ENCODE data around the gene INPP5A.

INPP5A gene

DNA sequence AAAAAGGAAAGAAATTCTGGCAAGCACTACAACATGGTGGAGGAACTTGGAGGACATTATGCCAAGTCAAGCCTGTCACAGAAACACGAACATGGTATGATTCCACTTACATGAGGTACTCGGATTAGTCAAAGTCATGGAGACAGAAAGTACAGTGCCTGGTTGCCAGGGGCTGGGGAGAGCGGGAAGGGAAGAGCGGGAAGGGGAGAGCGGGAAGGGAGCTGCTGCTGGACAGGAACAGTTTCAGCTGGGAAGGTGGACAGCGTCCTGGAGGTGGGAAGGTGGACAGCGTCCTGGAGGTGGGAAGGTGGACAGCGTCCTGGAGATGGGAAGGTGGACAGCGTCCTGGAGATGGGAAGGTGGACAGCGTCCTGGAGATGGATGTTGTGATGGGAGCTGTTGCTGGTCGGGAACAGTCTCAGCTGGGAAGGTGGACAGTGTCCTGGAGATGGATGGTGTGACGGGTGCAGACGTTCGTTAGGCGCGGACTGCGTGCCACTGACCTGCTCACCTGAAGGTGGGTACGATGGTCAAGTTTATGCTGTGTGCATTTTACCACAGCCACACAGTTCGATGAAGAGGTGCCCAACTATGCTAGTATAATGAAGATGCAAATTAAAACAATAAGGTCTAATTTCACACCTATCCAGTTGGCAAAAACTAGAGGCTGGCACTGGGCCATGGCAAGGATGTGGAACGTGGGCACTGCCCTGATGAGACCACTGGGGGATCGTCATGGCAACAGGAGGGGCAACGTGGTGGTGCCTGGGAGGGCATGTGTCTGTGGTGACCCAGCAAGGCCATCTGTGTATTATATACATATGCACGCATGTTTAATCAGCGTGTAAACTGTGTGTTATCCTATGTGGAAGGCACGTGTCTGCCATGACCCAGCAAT lies 144.5 kb downstream of the INPP5A start:
- peaks cover 7% of the 10 kb centered on the region; the same call in 1 of the 2 replicates for H3K9me3 ChIP-seq (ENCODE audit: control insufficient read depth, insufficient read depth, low read length)
- no peaks in the 10 kb centered on the region for H3K27me3 ChIP-seq (ENCODE audit: control insufficient read depth, low read length)
- no peak overlapping the region for H3K4me2 ChIP-seq (ENCODE audit: low read length)
- H3K27ac ChIP-seq (ENCODE audit: low read depth, low read length): no peak overlapping the region
- no peaks in the 10 kb centered on the region for H3K4me1 ChIP-seq (ENCODE audit: control insufficient read depth, low read length)
- no peaks in the 10 kb centered on the region for H3K36me3 ChIP-seq (ENCODE audit: control insufficient read depth, low read length)
- no peaks in the 10 kb centered on the region for H4K20me1 ChIP-seq (ENCODE audit: control insufficient read depth, insufficient read depth, low read depth, low read length)
- no peaks in the 10 kb centered on the region for H3K79me2 ChIP-seq (ENCODE audit: control insufficient read depth, low read length)
- no peak overlapping the region for H3K4me3 ChIP-seq (ENCODE audit: low read length)
- no peak for TF ChIP-seq EZH2phosphoT487 (IDR thresholded peaks at IDR 0.05; ENCODE audit: borderline replicate concordance, low read length)
- TF ChIP-seq, protein P1, sequence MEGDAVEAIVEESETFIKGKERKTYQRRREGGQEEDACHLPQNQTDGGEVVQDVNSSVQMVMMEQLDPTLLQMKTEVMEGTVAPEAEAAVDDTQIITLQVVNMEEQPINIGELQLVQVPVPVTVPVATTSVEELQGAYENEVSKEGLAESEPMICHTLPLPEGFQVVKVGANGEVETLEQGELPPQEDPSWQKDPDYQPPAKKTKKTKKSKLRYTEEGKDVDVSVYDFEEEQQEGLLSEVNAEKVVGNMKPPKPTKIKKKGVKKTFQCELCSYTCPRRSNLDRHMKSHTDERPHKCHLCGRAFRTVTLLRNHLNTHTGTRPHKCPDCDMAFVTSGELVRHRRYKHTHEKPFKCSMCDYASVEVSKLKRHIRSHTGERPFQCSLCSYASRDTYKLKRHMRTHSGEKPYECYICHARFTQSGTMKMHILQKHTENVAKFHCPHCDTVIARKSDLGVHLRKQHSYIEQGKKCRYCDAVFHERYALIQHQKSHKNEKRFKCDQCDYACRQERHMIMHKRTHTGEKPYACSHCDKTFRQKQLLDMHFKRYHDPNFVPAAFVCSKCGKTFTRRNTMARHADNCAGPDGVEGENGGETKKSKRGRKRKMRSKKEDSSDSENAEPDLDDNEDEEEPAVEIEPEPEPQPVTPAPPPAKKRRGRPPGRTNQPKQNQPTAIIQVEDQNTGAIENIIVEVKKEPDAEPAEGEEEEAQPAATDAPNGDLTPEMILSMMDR (IDR thresholded peaks at IDR 0.05; ENCODE audit: low read depth, low read length, poor library complexity, severe bottlenecking): no peak
- no peaks in the 10 kb centered on the region for H3F3A ChIP-seq (ENCODE audit: control insufficient read depth, insufficient read depth)
- no peaks in the 10 kb centered on the region for H3K9me2 ChIP-seq (replicated peaks; ENCODE audit: control insufficient read depth, low read length)

DNA sequence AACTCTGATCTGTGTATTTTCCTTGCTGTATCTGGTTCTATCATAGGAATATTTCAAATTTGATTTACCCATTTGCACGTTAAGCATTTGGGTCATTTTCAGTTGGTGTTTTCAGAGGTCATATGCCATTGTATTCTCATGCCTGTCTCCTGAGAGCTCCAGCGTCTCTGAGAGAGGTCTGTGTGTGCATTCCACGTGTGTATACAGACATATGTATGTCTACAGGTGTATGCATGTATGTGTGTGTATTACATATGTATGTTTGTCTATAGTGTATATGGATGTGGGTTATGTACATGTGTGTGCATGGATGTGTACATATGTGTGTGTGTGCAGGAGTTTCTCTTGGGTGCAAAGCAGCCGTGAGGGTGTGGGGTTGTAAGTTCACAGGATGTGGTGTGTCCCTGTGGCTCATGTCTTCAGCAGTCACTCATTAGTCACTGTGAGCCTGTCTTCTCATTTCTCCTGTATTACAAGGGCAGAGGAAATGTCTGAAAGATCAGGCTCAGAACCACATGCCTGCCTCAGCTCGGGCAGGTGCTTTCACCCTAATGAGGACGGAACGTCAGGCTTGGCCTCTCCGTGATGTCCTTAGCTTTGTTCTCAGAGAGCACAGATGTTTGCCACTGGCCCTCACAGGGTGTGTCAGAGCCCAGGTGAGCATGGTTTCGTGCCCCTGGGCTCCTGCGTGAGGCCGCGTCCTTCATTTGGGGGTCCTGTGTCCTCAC lies 146.7 kb downstream of the INPP5A start:
- no peak overlapping the region for H3K4me2 ChIP-seq (ENCODE audit: low read length)
- no peaks in the 10 kb centered on the region for H3K36me3 ChIP-seq (ENCODE audit: control insufficient read depth, low read length)
- no peak overlapping the region for H3K4me3 ChIP-seq (ENCODE audit: low read length)
- H3K9me2 ChIP-seq (replicated peaks; ENCODE audit: control insufficient read depth, low read length): no peaks in the 10 kb centered on the region
- TF ChIP-seq EZH2phosphoT487 (IDR thresholded peaks at IDR 0.05; ENCODE audit: borderline replicate concordance, low read length): no peak
- TF ChIP-seq, protein P1 (IDR thresholded peaks at IDR 0.05; ENCODE audit: low read depth, low read length, poor library complexity, severe bottlenecking): no peak
- H4K20me1 ChIP-seq (ENCODE audit: control insufficient read depth, insufficient read depth, low read depth, low read length): no peaks in the 10 kb centered on the region
- no peak overlapping the region for H3K27ac ChIP-seq (ENCODE audit: low read depth, low read length)
- no peaks in the 10 kb centered on the region for H3K4me1 ChIP-seq (ENCODE audit: control insufficient read depth, low read length)
- no peaks in the 10 kb centered on the region for H3K79me2 ChIP-seq (ENCODE audit: control insufficient read depth, low read length)
- H3K9me3 ChIP-seq (ENCODE audit: control insufficient read depth, insufficient read depth, low read length): peaks cover 23% of the 10 kb centered on the region; the same call in 1 of the 2 replicates
- H3F3A ChIP-seq (ENCODE audit: control insufficient read depth, insufficient read depth): no peaks in the 10 kb centered on the region
- no peaks in the 10 kb centered on the region for H3K27me3 ChIP-seq (ENCODE audit: control insufficient read depth, low read length)

DNA sequence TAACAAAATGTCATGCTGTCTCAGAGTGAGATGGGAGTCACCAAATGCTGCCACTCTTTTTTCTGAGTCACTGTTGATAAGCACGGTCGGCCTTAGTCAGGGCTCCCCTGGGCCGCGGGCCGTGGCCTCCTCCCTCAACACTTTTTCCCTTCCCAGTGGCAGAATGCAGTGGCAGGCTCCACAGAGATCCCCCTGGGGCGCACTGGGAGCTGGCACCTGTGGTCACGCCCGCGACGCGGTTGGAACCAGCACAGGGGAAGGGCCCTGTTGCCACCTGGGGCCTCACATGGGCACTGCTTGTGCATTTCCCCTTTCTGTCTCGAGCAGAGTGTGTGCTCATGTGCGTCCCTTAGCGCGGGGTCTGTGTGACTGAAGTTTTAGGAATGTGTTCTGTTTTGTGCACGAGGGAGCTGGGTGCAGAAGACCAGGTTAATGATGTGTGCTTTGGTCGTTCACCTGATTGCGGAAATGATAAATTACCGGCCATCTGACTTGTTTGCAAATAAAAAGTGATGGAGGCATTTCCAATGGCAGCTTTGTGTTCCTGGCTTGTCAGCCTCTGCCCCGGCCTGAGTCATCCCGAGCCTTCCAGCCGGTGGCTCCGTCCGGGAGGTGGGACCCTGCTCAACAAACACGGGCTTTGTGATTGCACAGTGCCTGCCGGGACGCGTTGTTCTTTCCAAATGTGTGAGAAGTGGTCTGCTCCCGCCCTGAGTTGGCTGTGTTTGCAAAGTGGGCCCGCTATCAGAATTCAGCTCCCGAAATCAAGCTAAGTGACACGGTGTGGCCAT lies 147.7 kb downstream of the INPP5A start:
- Histone ChIP-seq H3K79me2 (ENCODE audit: control insufficient read depth, low read length) (no peaks in the 10 kb centered on the region), H4K20me1 (ENCODE audit: control insufficient read depth, insufficient read depth, low read depth, low read length) (no peaks in the 10 kb centered on the region), H3F3A (ENCODE audit: control insufficient read depth, insufficient read depth) (no peaks in the 10 kb centered on the region), H3K4me2 (ENCODE audit: low read length) (no peak overlapping the region), H3K4me3 (ENCODE audit: low read length) (no peak overlapping the region), H3K9me2 (replicated peaks; ENCODE audit: control insufficient read depth, low read length) (no peaks in the 10 kb centered on the region), H3K4me1 (ENCODE audit: control insufficient read depth, low read length) (no peaks in the 10 kb centered on the region), H3K36me3 (ENCODE audit: control insufficient read depth, low read length) (no peaks in the 10 kb centered on the region), H3K27ac (ENCODE audit: low read depth, low read length) (no peak overlapping the region), H3K27me3 (ENCODE audit: control insufficient read depth, low read length) (no peaks in the 10 kb centered on the region), H3K9me3 (ENCODE audit: control insufficient read depth, insufficient read depth, low read length) (peaks cover 26% of the 10 kb centered on the region; the same call in 1 of the 2 replicates)
- TF ChIP-seq, protein P1 (IDR thresholded peaks at IDR 0.05; ENCODE audit: low read depth, low read length, poor library complexity, severe bottlenecking): no peak
- no peak for TF ChIP-seq EZH2phosphoT487 (IDR thresholded peaks at IDR 0.05; ENCODE audit: borderline replicate concordance, low read length)

Measured in DOHH2 (cell line).